ENCODE measurements around the gene ST3GAL3.

GRCh38 chr1:43978264-43978550, 270.9 kb downstream of the ST3GAL3 start:
- TF ChIP-seq CTCF (IDR thresholded peaks at IDR 0.05) (no peak), POLR2AphosphoS5 (IDR thresholded peaks at IDR 0.05; ENCODE audit: low read depth, low read length) (no peak), GABPA (IDR thresholded peaks at IDR 0.05; ENCODE audit: low read depth) (no peak), PBX3 (IDR thresholded peaks at IDR 0.05) (no peak), FOSL2 (IDR thresholded peaks at IDR 0.05; ENCODE audit: borderline replicate concordance, low read depth) (no peak), CHD2 (IDR thresholded peaks at IDR 0.05; ENCODE audit: low read length, partially characterized antibody) (no peak), GATA2 (CRISPR knock-in tag; IDR thresholded peaks at IDR 0.05) (no peak), EP300 (IDR thresholded peaks at IDR 0.05; ENCODE audit: borderline replicate concordance in 1 of 2, low read depth in 1 of 2, low read length in 1 of 2) (no peak), NFIC (IDR thresholded peaks at IDR 0.05; ENCODE audit: borderline replicate concordance) (no peak), RAD21 (IDR thresholded peaks at IDR 0.05; ENCODE audit: low read length) (no peak), MXI1 (IDR thresholded peaks at IDR 0.05; ENCODE audit: low read depth, low read length) (no peak)

Data from SK-N-SH (cell line).